Measurements from ENCODE around the gene CPVL. TPM values are rescaled to one million over a fixed set of nuclear protein-coding genes. Genes with fewer than 3 reads are reported as not detected.

Gene CPVL
- total RNA-seq, 1 donor from 2014 or later = 86.3 TPM

DNA sequence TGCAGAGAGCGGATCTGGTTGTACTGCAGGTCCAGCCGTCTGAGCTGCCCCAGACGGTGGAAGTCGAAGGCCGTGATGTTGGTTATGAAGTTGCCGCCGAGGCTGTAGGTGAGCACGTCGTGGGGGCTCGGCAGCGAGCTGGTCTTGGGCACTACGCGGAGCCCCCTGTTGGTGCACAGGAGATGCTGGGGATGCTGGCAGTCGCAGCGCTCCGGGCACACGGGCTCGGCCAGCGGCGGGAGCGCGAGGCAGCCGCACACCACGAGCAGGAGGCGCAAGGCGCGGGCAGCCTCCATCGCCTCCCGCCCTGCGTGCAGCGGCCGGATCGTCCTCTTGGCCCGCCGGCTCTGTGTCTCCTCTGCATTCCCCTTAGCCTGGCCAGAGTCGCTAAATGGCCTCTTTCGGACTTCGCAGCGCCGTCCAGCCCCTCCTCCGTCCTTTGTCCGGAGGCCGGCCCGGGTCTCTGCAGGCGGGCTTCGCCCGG is 188.5 kb downstream of the CPVL start:
- Histone ChIP-seq H3K27ac (replicated peaks) (peak overlapping the region; percentile 78), H3K9me3 (replicated peaks) (no peaks in the 10 kb centered on the region), H3K4me3 (peak overlapping the region; percentile 72), H3K36me3 (no peaks in the 10 kb centered on the region), H3K4me1 (peaks cover 61% of the 10 kb centered on the region), H3K27me3 (ENCODE audit: low read depth) (no peaks in the 10 kb centered on the region)
- DNase-seq = no peak
- no peak for TF ChIP-seq CTCF (IDR thresholded peaks at IDR 0.05; ENCODE audit: borderline replicate concordance)
- intact Hi-C loops (cut with micrococcal nuclease) = loop anchor here (10.0 kb wide), 1 partner anchor 147 kb away; no protein-coding TSS in a partner anchor

DNA sequence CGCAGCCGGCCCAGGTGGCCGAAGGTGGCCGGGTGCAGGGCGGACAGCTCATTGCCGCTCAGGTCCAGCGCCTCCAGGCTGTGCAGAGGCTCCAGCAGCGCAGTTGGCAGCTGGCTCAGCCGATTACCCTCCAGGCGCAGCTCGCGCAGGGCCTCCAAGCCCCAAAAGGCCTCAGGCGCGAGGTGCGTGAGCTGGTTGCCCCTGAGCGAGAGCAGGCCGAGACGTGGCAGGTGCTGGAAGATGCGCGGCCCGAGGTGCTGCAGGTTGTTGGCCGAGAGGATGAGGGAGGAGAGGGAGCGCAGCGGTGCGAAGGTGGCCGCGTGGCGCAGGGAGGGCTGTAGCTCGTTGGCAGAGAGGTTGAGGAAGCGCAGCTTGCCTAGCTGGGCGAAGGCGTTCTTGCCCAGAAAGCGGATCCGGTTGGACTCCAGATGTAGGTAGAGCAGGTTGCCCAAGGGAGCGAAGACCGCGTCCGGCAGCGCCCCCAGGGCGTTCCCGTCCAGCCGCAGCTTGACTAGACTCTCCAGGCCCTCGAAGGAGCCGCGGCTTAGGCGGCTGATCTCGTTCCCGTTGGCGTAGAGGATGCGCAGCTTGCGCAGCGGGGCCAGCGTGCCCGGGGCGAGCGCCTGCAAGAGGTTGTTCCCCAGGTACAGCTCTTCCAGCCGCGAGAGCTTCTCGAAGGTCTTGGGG is 189.1 kb downstream of the CPVL start:
- no peaks in the 10 kb centered on the region for H3K27me3 ChIP-seq (ENCODE audit: low read depth)
- intact Hi-C loops (cut with micrococcal nuclease) = loop anchor here (10.0 kb wide), 1 partner anchor 148 kb away; no protein-coding TSS in a partner anchor
- H3K4me1 ChIP-seq = peaks cover 61% of the 10 kb centered on the region
- H3K36me3 ChIP-seq = no peaks in the 10 kb centered on the region
- TF ChIP-seq CTCF (IDR thresholded peaks at IDR 0.05; ENCODE audit: borderline replicate concordance) = no peak
- peak overlapping the region; percentile 72 for H3K4me3 ChIP-seq
- DNase-seq = peak; percentile 29
- peak overlapping the region; percentile 78 for H3K27ac ChIP-seq (replicated peaks)
- H3K9me3 ChIP-seq (replicated peaks) = no peaks in the 10 kb centered on the region

DNA sequence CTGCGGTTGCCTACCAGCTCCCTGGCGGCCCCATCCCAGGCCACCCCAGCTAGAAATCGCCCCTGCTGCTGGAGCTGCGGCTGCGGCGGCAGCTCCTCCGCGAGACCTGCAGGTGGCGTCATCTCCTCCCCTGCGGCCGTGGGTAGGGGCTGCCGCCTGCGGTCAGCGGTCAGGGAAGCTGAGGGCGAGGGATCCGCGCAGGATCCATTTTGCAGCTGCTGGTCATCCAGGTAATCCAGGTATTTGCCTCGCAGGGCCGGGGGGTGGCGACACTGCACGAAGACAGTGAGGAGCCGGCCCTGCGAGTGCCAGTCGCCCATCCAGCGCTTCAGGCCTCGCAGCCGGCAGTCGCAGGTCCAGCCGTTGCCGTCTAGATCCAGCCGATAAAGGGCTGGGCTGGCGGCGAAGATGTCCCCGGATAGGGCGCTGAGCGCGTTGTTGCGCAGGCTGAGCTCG is 189.7 kb downstream of the CPVL start:
- TF ChIP-seq CTCF (IDR thresholded peaks at IDR 0.05; ENCODE audit: borderline replicate concordance) = peak; percentile 65
- intact Hi-C loops (cut with micrococcal nuclease) = loop anchor here (10.0 kb wide), 1 partner anchor 148 kb away; no protein-coding TSS in a partner anchor
- Histone ChIP-seq H3K36me3 (no peaks in the 10 kb centered on the region), H3K27me3 (ENCODE audit: low read depth) (no peaks in the 10 kb centered on the region), H3K4me3 (peak overlapping the region; percentile 72), H3K27ac (replicated peaks) (peak overlapping the region; percentile 78), H3K9me3 (replicated peaks) (no peaks in the 10 kb centered on the region), H3K4me1 (peaks cover 61% of the 10 kb centered on the region)
- DNase-seq = peak; percentile 66

DNA sequence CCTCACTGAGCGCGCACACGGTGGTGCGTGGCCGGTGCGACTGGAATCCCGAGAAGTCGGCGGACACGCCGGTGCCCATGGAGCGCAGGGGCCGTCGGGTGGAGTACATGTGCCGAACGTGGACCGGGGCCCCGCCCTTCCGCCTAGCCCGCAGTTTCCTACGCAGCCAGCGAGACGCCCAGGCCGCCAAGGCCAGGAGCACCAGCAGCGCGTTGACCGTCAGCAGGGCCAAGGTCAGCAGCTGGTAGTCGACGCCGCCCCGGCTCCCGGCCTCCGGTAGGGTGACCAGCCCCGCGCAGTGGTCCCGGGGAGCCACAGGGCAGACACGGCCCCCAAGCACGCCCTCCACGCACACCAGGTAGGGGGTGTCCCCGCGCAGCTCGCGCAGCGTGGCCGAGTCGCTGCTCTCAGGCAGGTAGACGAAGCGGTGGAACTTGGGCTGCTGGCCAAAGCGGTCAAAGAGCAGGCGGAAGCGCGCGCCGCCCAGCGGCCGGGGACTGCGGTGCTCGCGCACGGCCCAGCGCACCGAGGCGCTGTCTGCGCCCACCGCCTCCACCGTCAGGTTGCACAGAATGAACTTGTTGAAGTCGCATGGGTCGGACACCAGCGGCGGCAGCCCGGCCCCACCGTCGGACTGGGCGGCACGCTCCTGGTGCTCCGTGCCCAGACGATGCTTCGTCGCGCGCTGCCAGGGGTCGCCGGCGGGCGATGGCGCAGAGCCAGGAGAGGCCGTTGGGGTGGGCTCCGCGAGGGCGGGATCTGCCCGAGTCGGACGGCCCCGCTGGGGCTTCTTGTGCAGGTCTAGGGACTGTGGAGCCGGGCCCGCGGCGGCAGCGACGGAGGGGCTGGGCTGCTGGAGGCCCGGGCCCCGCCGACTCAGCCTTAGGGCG is 190.4 kb downstream of the CPVL start:
- Histone ChIP-seq H3K4me3 (peak overlapping the region; percentile 72), H3K9me3 (replicated peaks) (no peaks in the 10 kb centered on the region), H3K36me3 (no peaks in the 10 kb centered on the region), H3K27me3 (ENCODE audit: low read depth) (no peaks in the 10 kb centered on the region), H3K27ac (replicated peaks) (peak overlapping the region; percentile 78), H3K4me1 (peaks cover 61% of the 10 kb centered on the region)
- intact Hi-C loops (cut with micrococcal nuclease) = loop anchor here (10.0 kb wide), 1 partner anchor 149 kb away; no protein-coding TSS in a partner anchor
- peak; percentile 81 for DNase-seq
- peak; percentile 62 for TF ChIP-seq CTCF (IDR thresholded peaks at IDR 0.05; ENCODE audit: borderline replicate concordance)

GRCh38 chr7:28955356-28955717 is 191.0 kb downstream of the CPVL start:
- Histone ChIP-seq H3K9me3 (replicated peaks) (no peaks in the 10 kb centered on the region), H3K27me3 (ENCODE audit: low read depth) (no peaks in the 10 kb centered on the region), H3K27ac (replicated peaks) (peak overlapping the region; percentile 78), H3K4me3 (peak overlapping the region; percentile 72), H3K36me3 (no peaks in the 10 kb centered on the region), H3K4me1 (peaks cover 61% of the 10 kb centered on the region)
- intact Hi-C loops (cut with micrococcal nuclease) = loop anchor here (10.0 kb wide), 1 partner anchor 149 kb away; no protein-coding TSS in a partner anchor
- no peak for TF ChIP-seq CTCF (IDR thresholded peaks at IDR 0.05; ENCODE audit: borderline replicate concordance)
- DNase-seq = no peak
